Peyer's patch (tissue), 4 donors: Measurements from ENCODE around the gene USP3.

ENCODE experiments used
- CTCF ChIP-seq, 6 experiments: fragments of 450-650 bp in 4 of 6; fragments of 200-600 bp in 2 of 6; sonication (generic) in 1 of 6; IDR thresholded peaks; one replicate each; pipeline ENCODE4 v1.5.1; 2017 to 2019; ENCODE audit warnings: antibody characterized with exemption in 6 of 6, mild to moderate bottlenecking in 3 of 6, moderate library complexity in 1 of 6
- POLR2A ChIP-seq, 2 donors: fragments of 450-650 bp; IDR thresholded peaks; one replicate each; pipeline ENCODE4 v1.5.1; 2017; ENCODE audit warnings: antibody characterized with exemption in 2 of 2, mild to moderate bottlenecking in 2 of 2, moderate library complexity in 2 of 2

DNA sequence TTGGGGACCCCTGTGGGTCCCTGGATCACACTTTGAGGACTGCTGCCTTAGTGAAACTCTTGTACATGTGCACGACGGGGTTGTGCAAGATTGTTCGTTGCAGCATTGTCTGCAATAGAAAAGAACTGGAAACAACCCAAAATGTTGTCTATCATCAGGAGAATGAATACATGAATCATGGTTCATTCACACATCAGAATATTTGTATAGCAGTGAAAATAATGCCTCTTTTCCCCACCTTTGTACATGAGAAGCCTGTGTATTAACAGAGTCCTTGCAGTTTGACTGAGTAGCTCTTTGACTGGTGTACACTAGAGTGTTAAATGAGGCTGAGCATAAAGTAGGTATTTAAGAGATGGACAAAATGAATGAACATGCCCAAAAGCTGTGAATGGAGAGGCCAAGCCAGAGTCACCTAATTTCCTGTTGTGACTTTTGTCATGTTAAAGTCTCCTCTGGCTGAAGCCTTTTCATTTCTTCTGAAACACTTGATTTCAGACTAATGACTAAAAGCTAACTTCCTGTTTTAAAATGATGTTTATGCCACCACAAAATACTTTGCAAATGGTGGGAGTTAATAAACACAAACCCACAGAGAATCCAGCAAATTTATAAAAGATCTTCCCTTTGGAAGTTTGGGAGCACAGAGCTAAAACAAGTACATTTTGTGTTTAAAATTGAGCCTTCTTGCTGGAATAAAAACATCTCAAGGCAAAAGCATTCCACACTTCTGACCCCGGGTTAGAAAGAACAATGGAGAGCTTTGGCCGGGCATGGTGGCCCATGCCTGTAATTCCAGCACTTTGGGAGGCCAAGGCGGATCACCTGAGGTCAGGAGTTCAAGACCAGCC lies 20.6 kb upstream of the USP3 start:
- no peak for TF ChIP-seq CTCF (IDR thresholded peaks at IDR 0.05)
- TF ChIP-seq POLR2A (IDR thresholded peaks at IDR 0.05) = no peak
